Prostate gland (tissue), 2 donors: Measurements from ENCODE around the gene B4GALNT1. TPM values are rescaled to one million over a fixed set of nuclear protein-coding genes. Genes with fewer than 3 reads are reported as not detected.
"Not testable (repeated sequence)": the region's sequence is repeated elsewhere in the genome, so short reads cannot be mapped to it uniquely, and the experiment has no call there.

Experiments used
- DNase-seq: peaks from one replicate; pipeline ENCODE4 v3.0.0-alpha.2; 2019; ENCODE audit warnings: low spot score
- H3K27ac ChIP-seq, 2 donors: fragments of 200-600 bp; sonication (generic); 2 replicates each; pipeline ENCODE4 v1.5.1; 2017 to 2019
- H3K27me3 ChIP-seq: fragments of 200-600 bp; sonication (generic); replicated peaks from 2 replicates; pipeline ENCODE4 v1.5.1; 2019; ENCODE audit not compliant: insufficient read depth
- H3K36me3 ChIP-seq, 2 donors: fragments of 200-600 bp; sonication (generic); 1 replicate in 1 of 2; 2 replicates in 1 of 2; pipeline versions ENCODE4 v1.5.1 to v1.8.1; 2017 to 2019
- H3K4me1 ChIP-seq: fragments of 200-600 bp; sonication (generic); replicated peaks from 2 replicates; pipeline ENCODE4 v1.5.1; 2019
- H3K4me3 ChIP-seq, 2 donors: fragments of 200-600 bp; sonication (generic); 2 replicates each; pipeline ENCODE4 v1.5.1; 2017 to 2019
- H3K9me3 ChIP-seq: fragments of 200-600 bp; sonication (generic); 2 replicates; pipeline ENCODE4 v1.5.1; 2017
- POLR2A ChIP-seq: fragments of 450-650 bp; IDR thresholded peaks from one replicate; pipeline ENCODE4 v1.6.1; 2016; ENCODE audit warnings: antibody characterized with exemption, mild to moderate bottlenecking
- POLR2AphosphoS5 ChIP-seq: sonication (generic); formaldehyde crosslinking; IDR thresholded peaks from one replicate; pipeline ENCODE4 v1.6.1; 2017; ENCODE audit warnings: antibody characterized with exemption
- WGBS: methylation state at CpG from one replicate; pipeline ENCODE4 v1.1.5; 2018; 5-methylcytosine and 5-hydroxymethylcytosine counted together
- intact Hi-C: fragments of 100-400 bp; cut with DNase I; formaldehyde crosslinking; loops from one replicate; pipeline ENCODE4 v1.14.2; 2022
- total RNA-seq, 2 donors: library from RNA; depleted of rRNA; stranded (reverse); fragments of >200 nt; gene quantifications; one replicate each; pipeline ENCODE4 v1.1.0, GENCODE V29; 2016
- TF ChIP-seq, protein P1 (sequence below), 4 experiments: fragments of 200-600 bp in 2 of 4; fragments of 450-650 bp in 2 of 4; sonication (generic) in 2 of 4; IDR thresholded peaks; 1 replicate in 3 of 4; 2 replicates in 1 of 4; pipeline ENCODE4 v1.5.1; 2016 to 2019; ENCODE audit warnings: antibody characterized with exemption in 4 of 4, mild to moderate bottlenecking in 2 of 4, moderate library complexity in 2 of 4

Gene B4GALNT1
- total RNA-seq, 2 donors from 2014 or later: 2.2 to 6.7 TPM

DNA sequence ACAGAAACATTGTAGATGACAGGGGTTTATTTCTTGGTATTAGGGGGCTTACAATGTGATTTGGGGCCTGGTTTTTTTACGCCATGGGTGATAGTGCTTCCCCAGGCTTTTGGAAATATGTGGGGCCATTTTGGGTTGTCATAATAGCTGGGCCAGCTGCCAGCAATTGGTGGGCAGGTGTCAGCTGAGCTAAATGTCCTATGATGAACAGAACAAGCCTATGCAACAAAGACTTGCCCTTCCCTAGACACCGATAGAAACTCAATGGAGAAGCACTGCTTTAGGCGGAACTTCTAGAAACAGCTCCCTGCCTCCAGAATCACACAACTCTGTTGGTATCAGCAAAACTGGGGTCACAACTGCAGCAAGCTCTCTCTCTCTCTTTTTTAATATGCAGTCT lies 5.1 kb upstream of the B4GALNT1 start:
- no peaks in the 10 kb centered on the region for H3K9me3 ChIP-seq
- intact Hi-C loops: no loop called here
- DNase-seq: no peak
- no peaks in the 10 kb centered on the region for H3K4me1 ChIP-seq
- 94% methylated on average over 3 of the region's 3 CpGs for WGBS
- no peak overlapping the region for H3K4me3 ChIP-seq
- no peaks in the 10 kb centered on the region for H3K27me3 ChIP-seq
- no peaks in the 10 kb centered on the region for H3K36me3 ChIP-seq
- TF ChIP-seq POLR2A (no peak), POLR2AphosphoS5 (no peak)
- TF ChIP-seq, protein P1, sequence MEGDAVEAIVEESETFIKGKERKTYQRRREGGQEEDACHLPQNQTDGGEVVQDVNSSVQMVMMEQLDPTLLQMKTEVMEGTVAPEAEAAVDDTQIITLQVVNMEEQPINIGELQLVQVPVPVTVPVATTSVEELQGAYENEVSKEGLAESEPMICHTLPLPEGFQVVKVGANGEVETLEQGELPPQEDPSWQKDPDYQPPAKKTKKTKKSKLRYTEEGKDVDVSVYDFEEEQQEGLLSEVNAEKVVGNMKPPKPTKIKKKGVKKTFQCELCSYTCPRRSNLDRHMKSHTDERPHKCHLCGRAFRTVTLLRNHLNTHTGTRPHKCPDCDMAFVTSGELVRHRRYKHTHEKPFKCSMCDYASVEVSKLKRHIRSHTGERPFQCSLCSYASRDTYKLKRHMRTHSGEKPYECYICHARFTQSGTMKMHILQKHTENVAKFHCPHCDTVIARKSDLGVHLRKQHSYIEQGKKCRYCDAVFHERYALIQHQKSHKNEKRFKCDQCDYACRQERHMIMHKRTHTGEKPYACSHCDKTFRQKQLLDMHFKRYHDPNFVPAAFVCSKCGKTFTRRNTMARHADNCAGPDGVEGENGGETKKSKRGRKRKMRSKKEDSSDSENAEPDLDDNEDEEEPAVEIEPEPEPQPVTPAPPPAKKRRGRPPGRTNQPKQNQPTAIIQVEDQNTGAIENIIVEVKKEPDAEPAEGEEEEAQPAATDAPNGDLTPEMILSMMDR (IDR thresholded peaks at IDR 0.05): no peak
- no peak overlapping the region for H3K27ac ChIP-seq

DNA sequence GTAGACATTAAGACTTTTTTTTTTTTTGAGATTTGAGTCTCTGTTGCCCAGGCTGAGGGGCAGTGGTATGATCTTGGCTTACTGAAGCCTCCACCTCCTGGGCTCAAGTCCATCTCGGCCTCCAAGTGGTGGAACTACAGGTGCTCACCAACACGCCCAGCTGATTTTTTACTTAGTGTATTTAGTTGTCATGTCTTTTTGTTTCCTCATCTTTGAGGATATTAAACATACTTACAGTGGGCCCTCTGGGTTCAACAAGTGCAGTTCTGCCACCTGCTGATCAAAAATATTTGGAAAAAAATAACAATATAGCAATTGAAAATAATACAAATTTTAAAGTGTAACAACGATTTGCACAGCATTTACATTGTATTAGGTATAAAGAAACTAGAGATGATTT lies 4.4 kb upstream of the B4GALNT1 start:
- no peak for DNase-seq
- Histone ChIP-seq H3K9me3 (no peaks in the 10 kb centered on the region), H3K27me3 (no peaks in the 10 kb centered on the region), H3K4me3 (no peak overlapping the region), H3K4me1 (peaks cover under 1% of the 10 kb centered on the region), H3K27ac (no peak overlapping the region), H3K36me3 (no peaks in the 10 kb centered on the region)
- TF ChIP-seq POLR2AphosphoS5 (no peak), POLR2A (no peak)
- TF ChIP-seq, protein P1 (IDR thresholded peaks at IDR 0.05): no peak
- 44% methylated on average over 3 of the region's 3 CpGs for WGBS
- intact Hi-C loops: no loop called here

DNA sequence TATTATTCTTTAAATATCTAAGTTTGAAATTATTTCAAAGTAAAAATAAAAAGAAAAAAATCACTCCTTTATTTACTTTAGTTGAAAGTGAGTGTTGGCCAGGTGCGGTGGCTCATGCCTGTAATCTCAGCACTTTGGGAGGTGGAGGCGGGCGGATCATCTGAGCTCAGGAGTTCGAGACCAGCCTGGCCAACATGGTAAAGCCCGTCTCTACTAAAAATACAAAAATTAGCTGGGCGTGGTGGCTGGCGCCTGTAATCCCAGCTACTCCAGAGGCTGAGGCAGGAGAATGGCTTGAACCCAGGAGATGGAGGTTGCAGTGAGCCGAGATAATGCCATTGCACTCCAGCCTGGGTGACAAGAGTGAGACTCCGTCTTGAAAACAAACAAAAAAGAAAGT lies 3.7 kb upstream of the B4GALNT1 start:
- H3K27me3 ChIP-seq, H3K4me1 ChIP-seq, DNase-seq, H3K9me3 ChIP-seq, intact Hi-C loops, H3K36me3 ChIP-seq, H3K27ac ChIP-seq, H3K4me3 ChIP-seq: not testable (repeated sequence)
- 81% methylated on average over 9 of the region's 9 CpGs for WGBS

DNA sequence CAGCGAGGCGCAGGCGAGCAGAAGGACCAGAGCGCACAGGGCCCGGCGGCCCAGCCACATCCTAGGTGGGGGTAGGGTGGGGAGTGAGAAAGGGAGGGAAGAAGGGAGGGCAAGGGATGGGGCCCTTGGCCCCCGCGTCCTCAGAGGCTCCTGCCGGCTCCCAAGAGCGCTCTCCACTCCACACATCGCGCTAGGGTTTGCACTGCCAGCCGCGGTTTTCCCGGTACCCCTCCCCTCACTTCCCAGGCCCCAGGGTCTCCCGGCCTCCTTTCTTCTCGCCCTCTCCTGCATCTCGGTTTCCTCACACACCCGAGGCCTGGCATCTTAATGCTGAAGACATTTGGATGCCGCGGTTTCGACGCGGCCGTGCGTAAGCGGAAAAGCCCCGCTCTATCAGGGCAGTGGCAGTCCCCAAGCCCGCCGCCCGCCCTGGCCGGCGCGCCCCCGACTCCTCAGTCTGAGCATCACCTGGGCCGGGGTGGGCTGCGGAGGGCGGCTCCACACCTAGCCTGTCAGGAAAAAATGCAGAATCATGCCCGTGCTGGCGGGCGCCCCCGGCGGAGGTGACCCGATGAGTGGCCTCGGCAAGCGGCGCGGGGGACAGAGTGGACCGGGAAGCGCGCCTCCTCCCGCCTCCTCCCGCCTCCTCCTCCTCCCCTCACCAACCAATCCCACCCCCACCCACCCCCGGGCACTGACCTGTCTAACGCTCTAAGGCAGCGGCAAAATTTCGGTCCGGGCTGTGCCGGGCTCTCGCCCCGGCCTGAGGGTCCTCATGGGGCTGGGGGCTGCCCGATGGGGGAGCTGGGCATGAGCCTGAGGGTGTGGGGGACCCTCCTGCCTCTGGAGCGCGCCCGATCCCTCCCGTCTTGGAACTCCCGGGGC lies 686 bp downstream of the B4GALNT1 start:
- no peaks in the 10 kb centered on the region for H3K9me3 ChIP-seq
- H3K27me3 ChIP-seq: no peaks in the 10 kb centered on the region
- WGBS: under 1% methylated on average over 55 of the region's 67 CpGs
- peaks cover 3% of the 10 kb centered on the region for H3K4me1 ChIP-seq
- no peaks in the 10 kb centered on the region for H3K36me3 ChIP-seq
- no peak overlapping the region for H3K27ac ChIP-seq
- intact Hi-C loops: loop anchor here (5.0 kb wide), 1 partner anchor 60 kb away; the partner anchor contains the start of gene OS9
- no peak for DNase-seq
- TF ChIP-seq POLR2AphosphoS5 (no peak), POLR2A (no peak)
- TF ChIP-seq, protein P1 (IDR thresholded peaks at IDR 0.05): no peak
- peak overlapping the region; percentile 41 to 42 for H3K4me3 ChIP-seq

DNA sequence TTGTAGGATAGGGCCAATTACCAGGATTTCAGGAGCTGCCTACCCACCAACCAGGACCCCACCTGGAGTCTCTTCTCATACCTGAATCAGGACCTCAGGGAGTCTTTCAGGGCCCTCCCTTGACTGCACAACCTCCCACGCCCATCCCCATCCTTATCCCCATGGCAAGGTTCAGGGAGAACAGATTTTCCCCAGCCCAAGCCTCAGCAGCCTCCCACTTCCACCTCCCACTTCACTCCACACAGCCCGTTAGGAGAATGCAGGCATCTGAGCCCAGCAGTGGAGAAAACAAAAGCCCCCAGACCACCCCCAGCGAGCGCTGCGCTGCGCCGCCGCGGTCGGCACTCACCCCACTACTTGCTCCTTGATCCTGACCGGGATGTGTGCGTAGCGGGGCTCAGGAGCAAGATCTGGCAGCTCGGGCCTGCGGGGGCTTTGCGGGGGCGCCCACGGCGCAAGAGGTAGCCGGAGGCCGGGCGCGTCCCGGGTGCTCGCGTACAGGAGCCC lies 1.4 kb downstream of the B4GALNT1 start:
- Histone ChIP-seq H3K27me3 (peaks cover 2% of the 10 kb centered on the region), H3K9me3 (no peaks in the 10 kb centered on the region), H3K4me3 (peak overlapping the region; percentile 41 to 42), H3K4me1 (peaks cover 3% of the 10 kb centered on the region), H3K27ac (no peak overlapping the region), H3K36me3 (no peaks in the 10 kb centered on the region)
- TF ChIP-seq, protein P1 (IDR thresholded peaks at IDR 0.05): no peak
- TF ChIP-seq POLR2AphosphoS5 (no peak), POLR2A (no peak)
- WGBS: 19% methylated on average over 15 of the region's 26 CpGs
- intact Hi-C loops: loop anchor here (5.0 kb wide), 1 partner anchor 61 kb away; the partner anchor contains the start of gene OS9
- peak; percentile 1 for DNase-seq
